ENCODE results near the gene MRPS14. TPM values are rescaled to one million over a fixed set of nuclear protein-coding genes. Genes with fewer than 3 reads are reported as not detected.

The MRPS14 gene
- polyA plus RNA-seq, 1 donor from 2014 or later: 49.5 TPM

- Histone ChIP-seq H3K27me3 (ENCODE audit: insufficient read depth, low read depth, low read length) (no peaks in the 10 kb centered on the region), H3K4me2 (ENCODE audit: low read length) (no peak overlapping the region), H3K36me3 (ENCODE audit: insufficient read depth, low read length) (no peaks in the 10 kb centered on the region), H3K4me3 (ENCODE audit: low read length) (no peak overlapping the region), H3K9me3 (ENCODE audit: low read length) (no peaks in the 10 kb centered on the region), H3K27ac (ENCODE audit: low read length) (no peak overlapping the region), H3K9me2 (ENCODE audit: insufficient read depth, low read length) (no peaks in the 10 kb centered on the region), H2AFZ (ENCODE audit: low read depth, low read length) (no peak overlapping the region), H3K9ac (ENCODE audit: low read length) (no peak overlapping the region), H4K20me1 (ENCODE audit: insufficient read depth) (no peaks in the 10 kb centered on the region), H3F3A (ENCODE audit: insufficient read depth, low read length, poor library complexity, severe bottlenecking) (no peaks in the 10 kb centered on the region), H3K79me2 (replicated peaks; ENCODE audit: insufficient read depth, low read length) (no peaks in the 10 kb centered on the region)
- TF ChIP-seq MXI1 (conservative IDR thresholded peaks at IDR 0.05; ENCODE audit: poor library complexity, severe bottlenecking) (no peak), TAF1 (IDR thresholded peaks at IDR 0.05; ENCODE audit: low read depth) (no peak), EZH2 (IDR thresholded peaks at IDR 0.05; ENCODE audit: borderline replicate concordance, insufficient read depth, low read length, poor library complexity, severe bottlenecking) (no peak), CTCF (IDR thresholded peaks at IDR 0.05; ENCODE audit: poor library complexity, severe bottlenecking) (no peak), EP300 (conservative IDR thresholded peaks at IDR 0.05; ENCODE audit: poor library complexity, severe bottlenecking) (no peak), REST (IDR thresholded peaks at IDR 0.05; ENCODE audit: borderline replicate concordance) (no peak)
Measured at GRCh38 chr1:174964261-174964971, 58.8 kb downstream of the MRPS14 start.

GRCh38 chr1:174963529-174964125, 59.6 kb downstream of the MRPS14 start:
- no peaks in the 10 kb centered on the region for H3K9me2 ChIP-seq (ENCODE audit: insufficient read depth, low read length)
- no peaks in the 10 kb centered on the region for H3K36me3 ChIP-seq (ENCODE audit: insufficient read depth, low read length)
- no peak overlapping the region for H2AFZ ChIP-seq (ENCODE audit: low read depth, low read length)
- no peaks in the 10 kb centered on the region for H3F3A ChIP-seq (ENCODE audit: insufficient read depth, low read length, poor library complexity, severe bottlenecking)
- H3K4me2 ChIP-seq (ENCODE audit: low read length): no peak overlapping the region
- no peak overlapping the region for H3K27ac ChIP-seq (ENCODE audit: low read length)
- no peak overlapping the region for H3K4me3 ChIP-seq (ENCODE audit: low read length)
- no peak overlapping the region for H3K9ac ChIP-seq (ENCODE audit: low read length)
- no peaks in the 10 kb centered on the region for H3K79me2 ChIP-seq (replicated peaks; ENCODE audit: insufficient read depth, low read length)
- H4K20me1 ChIP-seq (ENCODE audit: insufficient read depth): no peaks in the 10 kb centered on the region
- no peaks in the 10 kb centered on the region for H3K27me3 ChIP-seq (ENCODE audit: insufficient read depth, low read depth, low read length)
- H3K9me3 ChIP-seq (ENCODE audit: low read length): no peaks in the 10 kb centered on the region
- no peak for TF ChIP-seq EP300 (conservative IDR thresholded peaks at IDR 0.05; ENCODE audit: poor library complexity, severe bottlenecking)
- TF ChIP-seq REST (IDR thresholded peaks at IDR 0.05; ENCODE audit: borderline replicate concordance): no peak
- TF ChIP-seq RAD21 (conservative IDR thresholded peaks at IDR 0.05): no peak
- TF ChIP-seq CTCF (IDR thresholded peaks at IDR 0.05; ENCODE audit: poor library complexity, severe bottlenecking): no peak
- no peak for TF ChIP-seq SMC3 (conservative IDR thresholded peaks at IDR 0.05; ENCODE audit: poor library complexity)
- TF ChIP-seq POLR2AphosphoS5 (IDR thresholded peaks at IDR 0.05): no peak
- TF ChIP-seq TAF1 (IDR thresholded peaks at IDR 0.05; ENCODE audit: low read depth): no peak
- TF ChIP-seq MXI1 (conservative IDR thresholded peaks at IDR 0.05; ENCODE audit: poor library complexity, severe bottlenecking): no peak
- no peak for TF ChIP-seq EZH2 (IDR thresholded peaks at IDR 0.05; ENCODE audit: borderline replicate concordance, insufficient read depth, low read length, poor library complexity, severe bottlenecking)

All from neural cell (in vitro differentiated cells).